Endothelial cell of umbilical vein (primary cell): ENCODE data around the gene CD82. TPM values are rescaled to one million over a fixed set of nuclear protein-coding genes. Genes with fewer than 3 reads are reported as not detected.

ENCODE experiments used
- BruUV-seq: library from RNA; stranded (reverse); fragments of 400-500 nt; replicated peaks from 2 replicates; lab custom pipeline; 2021; lab: Mats Ljungman, UMichigan
- CTCF ChIA-PET: fragments of 300-600, 350-600 bp; sonication (Branson Sonifier 250); formaldehyde crosslinking; loops from one replicate; lab custom pipeline; 2021; ENCODE audit warnings: antibody characterized with exemption, inconsistent platforms; lab: Charles Lee
- POLR2A ChIA-PET: fragments of 300-600, 350-600 bp; sonication (Branson Sonifier 250); formaldehyde crosslinking; loops from one replicate; lab custom pipeline; 2021; ENCODE audit warnings: antibody characterized with exemption, inconsistent platforms; lab: Charles Lee
- DNase-seq: peaks from one replicate; pipeline ENCODE4 v3.0.0-alpha.2; 2011; ENCODE audit warnings: low read depth, low spot score
- FAIRE-seq: peaks from 2 replicates; lab custom pipeline; 2011; peaks lifted over from hg19 to GRCh38; lab: Jason Lieb, UNC
- H2AFZ ChIP-seq: 2 replicates; pipeline ENCODE4 v1.6.0; 2012; ENCODE audit warnings: low read depth, low read length, control low read depth, inconsistent platforms
- H3K27ac ChIP-seq: 2 replicates; pipeline ENCODE4 v1.5.1; 2011; ENCODE audit warnings: low read depth, mild to moderate bottlenecking, control low read depth, low read length, moderate library complexity; ENCODE audit not compliant: insufficient read depth
- H3K27me3 ChIP-seq, 2 experiments: 2 replicates each; pipeline versions ENCODE4 v1.6.0 to v1.6.1; 2011; ENCODE audit warnings: low read length in 2 of 2, mixed read lengths in 1 of 2; ENCODE audit not compliant: control insufficient read depth in 2 of 2, insufficient read depth in 2 of 2
- H3K36me3 ChIP-seq, 2 experiments: 2 replicates in 1 of 2; 3 replicates in 1 of 2; pipeline ENCODE4 v1.5.1; 2011; ENCODE audit warnings: low read length in 2 of 2, mild to moderate bottlenecking in 1 of 2, moderate library complexity in 1 of 2; ENCODE audit not compliant: control insufficient read depth in 2 of 2, insufficient read depth in 2 of 2; ENCODE audit errors: extremely low read depth in 1 of 2
- H3K4me1 ChIP-seq: 3 replicates; pipeline ENCODE4 v1.5.1; 2011; ENCODE audit warnings: mild to moderate bottlenecking, low read length; ENCODE audit not compliant: control insufficient read depth, insufficient read depth; ENCODE audit errors: extremely low read depth
- H3K4me2 ChIP-seq: 2 replicates; pipeline ENCODE4 v1.6.1; 2011; ENCODE audit warnings: low read length, control low read depth, mixed read lengths; ENCODE audit not compliant: insufficient read depth
- H3K4me3 ChIP-seq, 3 experiments: fragments of 200-600 bp in 1 of 3; sonication (generic), shearing (Covaris generic) in 1 of 3; replicated peaks in 1 of 3; 2 replicates each; pipeline ENCODE4 v1.5.1; 2011 to 2016; ENCODE audit warnings: control low read depth in 3 of 3, low read length in 3 of 3, mild to moderate bottlenecking in 2 of 3, inconsistent platforms in 1 of 3, low read depth in 1 of 3, moderate library complexity in 1 of 3; ENCODE audit not compliant: insufficient read depth in 1 of 3
- H3K79me2 ChIP-seq: 2 replicates; pipeline ENCODE4 v1.6.0; 2012; ENCODE audit warnings: low read length, inconsistent platforms; ENCODE audit not compliant: control insufficient read depth, insufficient read depth
- H3K9ac ChIP-seq: replicated peaks from 2 replicates; pipeline ENCODE3; 2011; ENCODE audit warnings: low read length, control low read depth; ENCODE audit not compliant: insufficient read depth; ENCODE audit errors: extremely low read depth
- H3K9me1 ChIP-seq: replicated peaks from 3 replicates; pipeline ENCODE4 v1.6.0; 2011; ENCODE audit warnings: mild to moderate bottlenecking, low read length; ENCODE audit not compliant: control insufficient read depth, insufficient read depth; ENCODE audit errors: extremely low read depth
- H3K9me3 ChIP-seq: replicated peaks from 2 replicates; pipeline ENCODE4 v1.5.1; 2012; ENCODE audit warnings: low read length, inconsistent platforms; ENCODE audit not compliant: control insufficient read depth, insufficient read depth
- H4K20me1 ChIP-seq: replicated peaks from 2 replicates; pipeline ENCODE3; 2011; ENCODE audit warnings: mild to moderate bottlenecking, low read length; ENCODE audit not compliant: control insufficient read depth, insufficient read depth; ENCODE audit errors: extremely low read depth
- EZH2 ChIP-seq: IDR thresholded peaks from 2 replicates; pipeline ENCODE4 v1.6.1; 2012; ENCODE audit warnings: borderline replicate concordance, low read depth, mild to moderate bottlenecking, moderate library complexity, low read length, inconsistent platforms; ENCODE audit not compliant: severe bottlenecking
- FOS ChIP-seq: IDR thresholded peaks from 2 replicates; pipeline ENCODE4 v1.6.1; 2011; ENCODE audit warnings: mild to moderate bottlenecking, low read length, moderate library complexity, borderline replicate concordance; ENCODE audit not compliant: insufficient read depth
- GATA2 ChIP-seq: IDR thresholded peaks from 2 replicates; pipeline ENCODE4 v1.7.0; 2011; ENCODE audit warnings: low read depth, mild to moderate bottlenecking, moderate library complexity, mixed read lengths, low read length; ENCODE audit not compliant: insufficient read length, insufficient read depth
- JUN ChIP-seq: IDR thresholded peaks from 2 replicates; pipeline ENCODE4 v1.6.1; 2011; ENCODE audit warnings: borderline replicate concordance, low read depth; ENCODE audit not compliant: insufficient read length, insufficient read depth
- MYC ChIP-seq: IDR thresholded peaks from one replicate; pipeline ENCODE4 v1.6.1; 2011; ENCODE audit warnings: mild to moderate bottlenecking, low read depth, low read length
- POLR2A ChIP-seq: IDR thresholded peaks from 2 replicates; pipeline ENCODE4 v1.6.1; 2012; ENCODE audit warnings: low read depth, mild to moderate bottlenecking, control low read depth, low read length
- POLR2AphosphoS5 ChIP-seq: IDR thresholded peaks from 2 replicates; pipeline ENCODE4 v1.6.1; 2012; ENCODE audit warnings: low read depth, mild to moderate bottlenecking, control low read depth, low read length, moderate library complexity; ENCODE audit not compliant: insufficient read depth
- dilution Hi-C: fragments of 300-500 bp; cut with MboI; formaldehyde crosslinking; loops from one replicate; pipeline ENCODE4 v1.15.0; 2019; ENCODE audit warnings: low sequenced_read_pairs; ENCODE audit not compliant: extremely low pct_ligation_motif_present
- intact Hi-C: fragments of 100-400 bp; cut with micrococcal nuclease; formaldehyde crosslinking; loops from one replicate; pipeline ENCODE4 v1.10.0; 2022
- polyA plus RNA-seq, 4 experiments: library from polyadenylated mRNA; depleted of rRNA in 3 of 4; stranded (reverse) in 3 of 4; unstranded in 1 of 4; fragments of >200 nt; gene quantifications; 2 replicates each; pipeline versions ENCODE4 v1.2.1 to v1.2.3, GENCODE V29; 2011 to 2012; ENCODE audit warnings: missing spikeins in 1 of 4
- total RNA-seq: library from RNA; stranded (reverse); gene quantifications from 2 replicates; pipeline ENCODE4 v1.2.3, GENCODE V29; 2021
- TF ChIP-seq, protein P1 (sequence below): IDR thresholded peaks from 2 replicates; pipeline ENCODE4 v1.6.1; 2011; ENCODE audit not compliant: insufficient read depth, insufficient read length
- TF ChIP-seq, protein P2 (sequence below), 2 donors: IDR thresholded peaks; 1 replicate in 1 of 2; 2 replicates in 1 of 2; pipeline ENCODE4 v1.5.1; 2011; ENCODE audit warnings: low read length in 2 of 2, mild to moderate bottlenecking in 2 of 2, moderate library complexity in 2 of 2, control low read depth in 1 of 2, inconsistent platforms in 1 of 2, low read depth in 1 of 2; ENCODE audit not compliant: insufficient read depth in 1 of 2; ENCODE audit errors: extremely low read depth in 1 of 2

CD82 gene
- total and polyA plus RNA-seq, 2 donors (not counting 3 experiments of a cell fraction or from before 2014, with no cell fraction given) = 17.9 to 25.2 TPM

- H3K9me1 ChIP-seq = no peaks in the 10 kb centered on the region
- no peaks in the 10 kb centered on the region for H3K79me2 ChIP-seq
- TF ChIP-seq POLR2AphosphoS5 = no peak
- no peak for TF ChIP-seq JUN
- TF ChIP-seq EZH2 = no peak
- TF ChIP-seq, protein P1, sequence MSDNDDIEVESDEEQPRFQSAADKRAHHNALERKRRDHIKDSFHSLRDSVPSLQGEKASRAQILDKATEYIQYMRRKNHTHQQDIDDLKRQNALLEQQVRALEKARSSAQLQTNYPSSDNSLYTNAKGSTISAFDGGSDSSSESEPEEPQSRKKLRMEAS = no peak
- TF ChIP-seq, protein P2, sequence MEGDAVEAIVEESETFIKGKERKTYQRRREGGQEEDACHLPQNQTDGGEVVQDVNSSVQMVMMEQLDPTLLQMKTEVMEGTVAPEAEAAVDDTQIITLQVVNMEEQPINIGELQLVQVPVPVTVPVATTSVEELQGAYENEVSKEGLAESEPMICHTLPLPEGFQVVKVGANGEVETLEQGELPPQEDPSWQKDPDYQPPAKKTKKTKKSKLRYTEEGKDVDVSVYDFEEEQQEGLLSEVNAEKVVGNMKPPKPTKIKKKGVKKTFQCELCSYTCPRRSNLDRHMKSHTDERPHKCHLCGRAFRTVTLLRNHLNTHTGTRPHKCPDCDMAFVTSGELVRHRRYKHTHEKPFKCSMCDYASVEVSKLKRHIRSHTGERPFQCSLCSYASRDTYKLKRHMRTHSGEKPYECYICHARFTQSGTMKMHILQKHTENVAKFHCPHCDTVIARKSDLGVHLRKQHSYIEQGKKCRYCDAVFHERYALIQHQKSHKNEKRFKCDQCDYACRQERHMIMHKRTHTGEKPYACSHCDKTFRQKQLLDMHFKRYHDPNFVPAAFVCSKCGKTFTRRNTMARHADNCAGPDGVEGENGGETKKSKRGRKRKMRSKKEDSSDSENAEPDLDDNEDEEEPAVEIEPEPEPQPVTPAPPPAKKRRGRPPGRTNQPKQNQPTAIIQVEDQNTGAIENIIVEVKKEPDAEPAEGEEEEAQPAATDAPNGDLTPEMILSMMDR (IDR thresholded peaks at IDR 0.05; ENCODE audit: extremely low read depth in 1 of 2, insufficient read depth in 1 of 2, low read depth in 1 of 2, low read length in 2 of 2) = no peak
- TF ChIP-seq FOS = no peak
- no peak for TF ChIP-seq POLR2A
- no peak for TF ChIP-seq GATA2
- TF ChIP-seq MYC = no peak
- H3K36me3 ChIP-seq = no peaks in the 10 kb centered on the region
- no peaks in the 10 kb centered on the region for H3K9me3 ChIP-seq
- no TSS peak for BruUV-seq
- intact Hi-C loops (no loop called here), dilution Hi-C loops (loop anchor here (10.0 kb wide), 1 partner anchor 270 kb away; no protein-coding TSS in a partner anchor)
- FAIRE-seq (no peak), DNase-seq (no peak)
- H3K4me1 ChIP-seq = peaks cover 23% of the 10 kb centered on the region
- CTCF ChIA-PET = interaction anchor here (0.6 to 9.9 kb wide), 10 partner anchors 7 to 286 kb away, joined by 3 to 187 read pairs (median 8); partner anchors contain the start of gene TSPAN18
- H3K4me2 ChIP-seq = no peak overlapping the region
- POLR2A ChIA-PET = no interaction called here
- H2AFZ ChIP-seq = no peak overlapping the region
- no peaks in the 10 kb centered on the region for H4K20me1 ChIP-seq
- H3K27me3 ChIP-seq = no peaks in the 10 kb centered on the region
- H3K27ac ChIP-seq = no peak overlapping the region
- no peak overlapping the region for H3K9ac ChIP-seq
- H3K4me3 ChIP-seq = no peak overlapping the region
Measured at GRCh38 chr11:44624761-44625221, 59.3 kb downstream of the CD82 start.
